ENCODE data around the gene RABL6.

- no peak for TF ChIP-seq CTCF (IDR thresholded peaks at IDR 0.05; ENCODE audit: insufficient read depth, low read length)
- TF ChIP-seq REST (IDR thresholded peaks at IDR 0.05; ENCODE audit: insufficient replicate concordance, low read depth): no peak
- no peak for TF ChIP-seq POLR2AphosphoS5 (IDR thresholded peaks at IDR 0.05; ENCODE audit: low read depth)
- TF ChIP-seq GABPA (IDR thresholded peaks at IDR 0.05; ENCODE audit: low read depth): no peak
These were observed 22.5 kb downstream of the RABL6 start for GRCh38 chr9:136829981-136830885.
